HUDEP-2 (cell line): ENCODE data around the gene CACNB4.
"Not testable (repeated sequence)": the region's sequence is repeated elsewhere in the genome, so short reads cannot be mapped to it uniquely, and the experiment has no call there.

Experiments
- DNase-seq, 76 experiments: peaks; one replicate each; lab custom pipeline; 2025; ENCODE audit not compliant: unreplicated experiment in 76 of 76; lab: John Stamatoyannopoulos, UW

The CACNB4 gene

DNA sequence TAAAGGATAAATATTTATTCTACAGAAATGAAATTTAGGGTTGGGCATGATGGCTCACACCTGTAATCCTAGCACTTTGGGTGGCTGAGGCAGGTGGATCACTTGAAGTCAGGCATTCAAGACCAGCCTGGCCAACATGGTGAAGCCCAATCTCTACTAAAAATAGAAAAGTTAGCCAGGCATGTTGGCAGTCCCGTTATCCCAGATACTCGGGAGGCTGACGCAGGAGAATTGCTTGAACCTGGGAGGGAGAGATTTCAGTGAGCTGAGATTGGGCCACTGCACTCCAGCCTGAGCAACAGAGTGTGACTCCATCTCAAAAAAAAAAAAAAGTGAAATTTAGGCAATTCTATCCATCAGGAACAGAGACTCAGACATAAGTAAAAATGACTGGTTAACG, 8.1 kb downstream of the CACNB4 start:
- DNase-seq: not testable (repeated sequence)

DNA sequence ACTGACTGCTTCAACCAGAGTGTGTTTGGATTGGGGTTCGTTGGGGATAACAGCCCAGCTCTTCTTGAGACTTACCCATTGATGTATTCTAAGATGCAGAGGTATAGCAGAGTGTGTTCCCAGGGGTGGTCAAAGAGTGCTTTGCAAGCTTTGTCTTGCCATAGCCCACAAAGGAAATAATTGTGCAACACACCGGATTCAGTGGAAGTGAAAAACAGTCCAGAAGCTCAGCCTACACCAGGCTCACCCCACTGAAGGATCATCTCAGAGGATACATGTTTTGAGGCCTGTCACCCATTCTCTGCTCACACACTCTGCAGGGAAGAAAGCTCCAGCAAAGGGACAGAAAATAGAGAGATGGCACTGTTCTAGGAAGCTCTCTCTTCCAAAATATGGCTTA, 9.6 kb downstream of the CACNB4 start:
- no peak for DNase-seq

GRCh38 chr2:152088006-152088405, 10.8 kb downstream of the CACNB4 start:
- no peak for DNase-seq

GRCh38 chr2:152086231-152086630, 12.6 kb downstream of the CACNB4 start:
- no peak for DNase-seq

- no peak for DNase-seq
Observed at GRCh38 chr2:152084076-152084475, 14.8 kb downstream of the CACNB4 start.

GRCh38 chr2:152083202-152083875, 15.5 kb downstream of the CACNB4 start:
- no peak for DNase-seq

- no peak for DNase-seq
Observed at GRCh38 chr2:152078662-152079061, 20.2 kb downstream of the CACNB4 start.

DNA sequence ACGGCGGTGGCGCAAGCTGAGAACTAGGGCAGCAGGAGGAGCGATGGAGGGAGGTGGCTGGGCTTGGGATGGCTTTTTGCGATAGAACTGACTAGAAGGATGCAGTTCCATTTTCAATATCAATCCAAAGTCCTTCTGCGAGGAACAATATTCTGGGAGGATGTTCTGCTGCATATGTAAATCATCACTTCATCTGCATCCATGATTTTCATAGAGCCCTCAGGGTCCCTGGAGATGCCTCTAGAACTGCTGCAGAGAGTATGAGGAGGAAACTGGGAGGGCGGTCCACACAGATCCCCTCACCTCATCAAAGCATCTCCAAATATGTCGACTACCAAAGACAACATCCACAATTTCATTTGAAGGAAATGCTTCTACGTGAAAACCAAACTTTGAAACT, 20.8 kb downstream of the CACNB4 start:
- no peak for DNase-seq

DNA sequence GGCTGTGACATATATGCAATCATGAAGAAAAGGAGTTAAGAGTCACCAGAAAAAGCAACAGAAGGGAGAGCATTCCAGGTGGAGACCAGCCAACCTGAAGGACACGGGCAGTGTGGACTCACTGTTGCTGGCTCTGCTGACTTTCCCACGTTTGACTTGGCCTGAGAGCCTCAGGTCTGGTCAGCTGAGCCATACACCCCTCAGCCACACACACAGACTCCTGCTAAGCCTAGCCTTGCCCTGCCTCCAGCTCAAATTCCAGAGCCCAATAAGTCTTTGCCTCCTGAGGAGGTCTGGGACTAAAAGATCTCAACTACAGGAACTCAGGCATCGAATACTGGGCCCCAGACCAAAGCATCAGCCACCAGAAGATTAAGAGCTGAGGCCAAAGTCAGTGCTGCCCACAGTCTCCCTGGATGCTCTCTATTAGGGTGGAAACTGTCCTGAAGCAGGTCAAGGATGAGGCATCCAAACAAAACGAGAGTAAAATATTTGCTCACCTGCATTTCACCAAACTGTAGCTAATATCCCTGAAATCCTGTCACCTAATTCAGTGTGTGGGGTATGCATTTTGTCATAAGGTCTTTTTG, 23.3 kb downstream of the CACNB4 start:
- no peak for DNase-seq

GRCh38 chr2:152072011-152072410, 26.8 kb downstream of the CACNB4 start:
- no peak for DNase-seq

DNA sequence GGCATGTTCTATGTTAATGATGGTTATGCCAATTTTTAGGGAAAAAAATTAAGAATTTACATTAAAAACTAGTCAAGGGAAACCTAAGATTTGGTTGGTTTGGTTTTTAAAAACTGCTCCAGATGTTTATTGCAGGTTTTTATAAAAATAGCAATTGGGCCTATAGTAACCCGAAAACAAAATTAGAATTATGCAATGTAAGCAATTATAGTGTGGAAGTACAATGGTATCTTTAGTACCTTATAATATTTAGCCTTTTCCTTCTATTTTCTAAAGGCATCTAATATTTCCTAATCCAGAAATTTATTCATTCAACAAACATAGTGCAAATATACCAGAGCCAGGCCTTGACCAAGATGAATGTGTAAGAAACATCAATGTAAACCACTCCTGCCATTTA, 27.3 kb downstream of the CACNB4 start:
- DNase-seq: no peak

DNA sequence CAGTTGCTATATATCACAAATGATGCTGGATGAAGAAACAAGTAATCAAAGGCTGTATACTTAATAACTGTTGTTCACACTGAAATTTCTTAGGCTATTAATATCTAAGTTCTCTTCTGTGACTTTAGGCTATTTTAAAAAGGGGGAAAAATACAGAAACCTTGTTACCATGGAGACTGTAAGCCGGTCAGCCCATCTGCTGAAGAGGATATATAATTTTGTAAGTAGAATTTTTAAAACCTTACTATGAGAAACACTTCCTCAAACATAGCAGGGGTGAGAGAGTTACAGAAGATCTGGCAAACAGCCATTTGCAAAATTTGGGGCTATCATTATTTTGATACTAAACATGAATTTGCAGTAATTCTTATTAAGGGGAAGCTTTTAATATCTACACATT, 27.8 kb downstream of the CACNB4 start:
- DNase-seq: no peak

- DNase-seq: no peak
Observed at GRCh38 chr2:152068226-152068625, 30.6 kb downstream of the CACNB4 start.

- DNase-seq: no peak
Observed at GRCh38 chr2:152067823-152068222, 31.0 kb downstream of the CACNB4 start.

GRCh38 chr2:152065945-152066344, 32.9 kb downstream of the CACNB4 start:
- no peak for DNase-seq

GRCh38 chr2:152064001-152064400, 34.8 kb downstream of the CACNB4 start:
- DNase-seq: no peak

GRCh38 chr2:152063325-152063924, 35.4 kb downstream of the CACNB4 start:
- DNase-seq: no peak

DNA sequence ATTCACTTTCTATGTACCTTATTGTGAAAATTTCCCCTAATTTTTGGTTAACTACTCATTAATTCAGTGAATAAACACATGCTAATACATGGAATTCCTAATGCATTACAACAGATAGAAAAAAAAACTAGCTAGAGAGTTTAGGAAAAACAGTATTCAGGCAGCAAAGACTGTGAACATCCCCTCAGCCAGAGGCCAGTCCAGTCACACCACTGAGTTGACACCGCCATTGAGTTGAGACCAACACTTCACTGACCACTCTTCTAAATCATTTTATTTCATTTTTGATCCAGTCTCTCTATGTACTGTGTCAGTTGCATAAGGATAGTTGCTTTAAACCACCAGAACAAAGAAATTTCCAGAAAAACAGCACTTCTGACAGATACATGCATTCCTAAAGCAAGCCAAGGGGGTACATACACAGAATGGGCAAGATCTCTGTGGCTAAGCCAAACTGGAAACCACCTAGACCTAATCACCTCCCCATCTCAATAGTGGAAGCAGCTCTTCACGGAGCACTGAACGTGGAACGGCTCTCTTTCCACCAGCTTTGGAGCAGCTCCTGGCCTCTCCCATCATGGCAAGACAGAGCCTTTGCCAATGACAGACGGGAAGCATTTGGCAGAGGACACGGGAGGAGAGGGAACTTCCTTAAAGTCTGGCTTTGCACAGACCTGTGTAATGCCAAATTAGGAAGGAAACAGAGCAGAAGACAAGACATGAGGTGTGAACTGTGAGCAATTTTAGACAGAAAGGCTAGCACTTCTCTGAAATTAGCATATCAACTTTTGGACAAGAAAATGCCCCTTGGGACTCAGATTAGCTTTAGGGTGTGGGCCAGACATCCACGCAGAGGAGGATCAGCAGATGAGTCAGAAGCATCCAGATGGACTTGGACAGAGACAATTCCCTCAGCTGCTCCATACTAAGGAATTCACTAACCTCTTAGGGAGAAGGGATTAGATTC, 36.4 kb downstream of the CACNB4 start:
- DNase-seq: no peak

DNA sequence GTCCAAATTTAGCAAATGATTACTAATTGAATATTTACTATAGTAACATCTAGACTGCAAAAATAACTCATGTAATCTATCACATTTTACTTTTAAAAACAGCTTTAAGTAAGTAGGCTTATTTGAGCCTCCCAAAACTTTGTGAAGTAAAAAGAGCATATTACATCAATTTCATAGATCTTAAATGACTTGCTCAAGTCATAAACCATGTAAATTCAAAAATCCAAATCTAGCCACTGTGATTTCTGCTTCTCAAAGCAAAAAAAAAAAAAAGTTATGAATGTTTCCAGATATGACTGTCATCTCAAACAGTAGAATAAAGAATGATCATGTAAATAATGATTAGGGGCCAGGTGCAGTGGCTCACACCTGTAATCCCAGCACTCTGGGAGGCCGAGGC, 37.5 kb downstream of the CACNB4 start:
- no peak for DNase-seq

- DNase-seq: no peak
Observed at GRCh38 chr2:152058655-152059054, 40.2 kb downstream of the CACNB4 start.

DNA sequence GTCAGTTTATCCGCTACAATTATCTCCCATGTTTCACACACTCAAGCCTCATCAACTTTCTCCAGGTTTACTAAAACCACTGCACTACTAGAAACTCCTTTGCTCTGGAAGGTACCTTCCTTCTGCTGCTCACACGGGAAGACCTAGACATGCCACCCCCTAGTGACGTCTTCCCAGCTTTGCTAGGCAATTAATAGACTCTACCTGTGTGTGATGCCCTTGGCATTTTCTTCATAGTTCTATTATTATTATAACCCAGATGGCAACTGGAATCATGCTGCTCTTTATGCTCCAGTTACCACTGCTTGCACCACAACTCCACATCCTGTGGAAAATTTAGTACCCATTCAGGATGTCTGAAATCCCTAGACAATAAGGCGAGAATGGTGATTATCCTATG, 42.4 kb downstream of the CACNB4 start:
- DNase-seq: no peak
